Neuronal stem cell (in vitro differentiated cells): ENCODE measurements around the gene PRSS48.

ENCODE experiments used
- DNase-seq: peaks from one replicate; pipeline ENCODE4 v3.0.0-alpha.2; 2013; ENCODE audit warnings: low spot score
- H2AFZ ChIP-seq: one replicate; pipeline ENCODE4 v1.6.1; 2013; ENCODE audit warnings: mild to moderate bottlenecking, low read length, inconsistent platforms
- H2AK5ac ChIP-seq: 2 replicates; pipeline ENCODE4 v1.6.1; 2013; ENCODE audit warnings: low read depth, mild to moderate bottlenecking, inconsistent platforms, low read length, moderate library complexity, mixed read lengths
- H2BK120ac ChIP-seq: 2 replicates; pipeline ENCODE4 v1.6.1; 2013; ENCODE audit warnings: low read depth, mild to moderate bottlenecking, inconsistent platforms, low read length, moderate library complexity, mixed read lengths
- H2BK12ac ChIP-seq: one replicate; pipeline ENCODE4 v1.6.1; 2013; ENCODE audit warnings: low read length, inconsistent platforms
- H2BK15ac ChIP-seq: 2 replicates; pipeline ENCODE4 v1.6.1; 2013; ENCODE audit warnings: mild to moderate bottlenecking, low read length, inconsistent platforms, mixed read lengths
- H2BK5ac ChIP-seq: one replicate; pipeline ENCODE4 v1.6.1; 2013; ENCODE audit warnings: inconsistent platforms, mild to moderate bottlenecking, low read length, moderate library complexity
- H3K14ac ChIP-seq: one replicate; pipeline ENCODE4 v1.6.1; 2013; ENCODE audit warnings: low read length, inconsistent platforms
- H3K18ac ChIP-seq: 2 replicates; pipeline ENCODE4 v1.6.1; 2013; ENCODE audit warnings: low read length, inconsistent platforms
- H3K23ac ChIP-seq: 2 replicates; pipeline ENCODE4 v1.6.1; 2013; ENCODE audit warnings: low read depth, mild to moderate bottlenecking, mixed read lengths, low read length, inconsistent platforms; ENCODE audit not compliant: poor library complexity
- H3K27ac ChIP-seq: replicated peaks from 3 replicates; pipeline ENCODE4 v1.5.1; 2013; ENCODE audit warnings: low read length, inconsistent platforms
- H3K27me3 ChIP-seq, 3 experiments: 2 replicates each; pipeline ENCODE4 v1.6.1; 2013; ENCODE audit warnings: low read length in 3 of 3, mild to moderate bottlenecking in 2 of 3, inconsistent platforms in 1 of 3, low read depth in 1 of 3, mixed read lengths in 1 of 3, moderate library complexity in 1 of 3; ENCODE audit not compliant: control insufficient read depth in 3 of 3, insufficient read depth in 3 of 3
- H3K36me3 ChIP-seq, 2 donors: replicated peaks in 1 of 2; 2 replicates each; pipeline ENCODE4 v1.6.1; 2013; ENCODE audit warnings: low read length in 2 of 2; ENCODE audit not compliant: control insufficient read depth in 2 of 2, insufficient read depth in 2 of 2
- H3K4ac ChIP-seq: 2 replicates; pipeline ENCODE4 v1.6.1; 2013; ENCODE audit warnings: inconsistent platforms, mild to moderate bottlenecking, low read length, moderate library complexity
- H3K4me1 ChIP-seq, 2 donors: 1 replicate in 1 of 2; 2 replicates in 1 of 2; pipeline ENCODE4 v1.6.1; 2013; ENCODE audit warnings: low read length in 2 of 2, low read depth in 1 of 2; ENCODE audit not compliant: control insufficient read depth in 2 of 2, insufficient read depth in 1 of 2
- H3K4me2 ChIP-seq: one replicate; pipeline ENCODE4 v1.6.1; 2013; ENCODE audit warnings: mild to moderate bottlenecking, low read length, inconsistent platforms; ENCODE audit not compliant: insufficient read depth, poor library complexity, severe bottlenecking
- H3K4me3 ChIP-seq, 2 donors: 2 replicates each; pipeline ENCODE4 v1.5.1; 2013; ENCODE audit warnings: low read length in 2 of 2, mild to moderate bottlenecking in 2 of 2, inconsistent platforms in 1 of 2, moderate library complexity in 1 of 2
- H3K79me1 ChIP-seq: one replicate; pipeline ENCODE4 v1.6.1; 2013; ENCODE audit warnings: low read depth, mild to moderate bottlenecking, inconsistent platforms, low read length, moderate library complexity
- H3K9ac ChIP-seq: one replicate; pipeline ENCODE4 v1.6.1; 2013; ENCODE audit warnings: mild to moderate bottlenecking, low read depth, low read length, inconsistent platforms; ENCODE audit not compliant: poor library complexity
- H3K9me3 ChIP-seq, 2 donors: replicated peaks in 1 of 2; 2 replicates each; pipeline versions ENCODE3 to v1.6.1; 2013; ENCODE audit warnings: low read length in 2 of 2, mild to moderate bottlenecking in 2 of 2, inconsistent platforms in 1 of 2, low read depth in 1 of 2, mixed read lengths in 1 of 2, moderate library complexity in 1 of 2; ENCODE audit not compliant: control insufficient read depth in 2 of 2, insufficient read depth in 1 of 2
- H4K8ac ChIP-seq: one replicate; pipeline ENCODE4 v1.6.1; 2013; ENCODE audit warnings: low read depth, mild to moderate bottlenecking, inconsistent platforms, low read length, moderate library complexity
- H4K91ac ChIP-seq: one replicate; pipeline ENCODE4 v1.6.1; 2013; ENCODE audit warnings: low read length, low read depth, mild to moderate bottlenecking, inconsistent platforms; ENCODE audit not compliant: poor library complexity
- WGBS, 2 donors: extraction: QIAGEN DNeasy Blood & Tissue Kit; methylation state at CpG; one replicate each; pipeline ENCODE4 v1.1.7; 2013; ENCODE audit warnings: missing lambda C conversion rate in 2 of 2, mixed read lengths in 1 of 2; ENCODE audit not compliant: insufficient read length in 2 of 2, insufficient replicate concordance in 1 of 2; ENCODE audit errors: extremely low coverage in 2 of 2; 5-methylcytosine and 5-hydroxymethylcytosine counted together

The PRSS48 gene

DNA sequence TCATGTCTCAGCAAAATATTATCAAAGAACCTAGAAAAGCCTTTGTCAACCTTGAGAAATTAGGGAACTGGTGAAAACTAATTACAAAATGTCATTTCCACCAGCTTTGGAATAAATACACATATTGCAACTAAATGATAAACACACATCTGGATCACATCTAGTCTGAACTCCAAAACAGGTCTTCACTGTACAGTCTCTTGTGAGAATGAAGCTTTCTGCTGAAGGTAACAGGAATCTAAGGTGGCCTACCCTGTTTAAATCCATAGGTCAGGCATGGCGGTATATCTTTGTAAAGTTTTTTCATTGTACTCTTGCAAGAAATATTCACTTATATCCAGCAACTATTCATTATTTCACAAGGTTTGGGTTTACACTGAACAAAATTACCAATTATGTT is 46.7 kb downstream of the PRSS48 start:
- peaks cover 0 to 11% of the 10 kb centered on the region in 2 donors for H3K36me3 ChIP-seq
- no peak overlapping the region for H3K14ac ChIP-seq
- H2BK12ac ChIP-seq, result no peak overlapping the region
- H2BK120ac ChIP-seq, result no peak overlapping the region
- peaks cover 2% of the 10 kb centered on the region for H3K79me1 ChIP-seq
- H3K18ac ChIP-seq, result no peak overlapping the region
- peaks cover 2 to 8% of the 10 kb centered on the region in 2 donors for H3K4me1 ChIP-seq
- no peak overlapping the region for H4K8ac ChIP-seq
- no peak overlapping the region for H2AK5ac ChIP-seq
- H3K4me2 ChIP-seq, result peak overlapping the region; percentile 18
- no peak overlapping the region for H2BK15ac ChIP-seq
- peak overlapping the region in 1 of 2 donors; percentile 84 for H3K4me3 ChIP-seq
- no peak overlapping the region for H2BK5ac ChIP-seq
- no peak overlapping the region for H3K23ac ChIP-seq
- no peak overlapping the region for H4K91ac ChIP-seq
- no CpG with 5 or more reads among the region's 1 CpG for WGBS, 2 donors
- H3K27ac ChIP-seq, result no peak overlapping the region
- no peak for DNase-seq
- no peak overlapping the region for H3K4ac ChIP-seq
- peak overlapping the region; percentile 98 for H2AFZ ChIP-seq
- no peaks in the 10 kb centered on the region for H3K9me3 ChIP-seq
- no peaks in the 10 kb centered on the region for H3K27me3 ChIP-seq
- H3K9ac ChIP-seq, result no peak overlapping the region

DNA sequence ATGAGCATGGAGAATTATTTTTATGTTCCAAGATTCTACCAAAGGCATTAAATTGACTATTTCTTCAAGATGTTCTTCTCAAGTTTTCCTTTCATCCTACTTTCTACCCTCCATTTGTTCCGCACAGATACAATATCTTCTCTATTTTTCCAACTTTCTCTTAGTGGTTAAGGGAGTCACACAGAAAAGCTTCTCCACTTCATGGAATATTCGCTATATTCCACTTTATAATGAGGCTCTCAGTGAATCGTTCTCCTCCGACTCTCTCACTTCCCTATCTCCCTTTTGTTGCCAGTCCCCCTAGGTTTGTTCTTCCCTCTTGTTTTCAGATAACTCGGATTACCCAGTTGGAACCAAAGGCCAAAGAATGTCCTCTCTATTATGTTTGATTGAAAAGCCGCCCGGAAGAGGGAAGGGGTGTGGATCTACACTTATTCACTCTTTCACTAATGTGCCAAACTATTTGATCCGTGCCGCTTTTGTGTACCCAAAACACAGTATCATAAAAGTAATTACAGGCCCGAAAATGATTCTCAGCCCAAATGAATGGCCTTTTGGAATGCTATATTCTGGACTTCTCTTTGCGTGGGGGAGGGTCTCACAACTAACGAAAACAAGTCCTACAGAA is 47.3 kb downstream of the PRSS48 start:
- H3K4me3 ChIP-seq, result peak overlapping the region; percentile 49 to 84
- no peak overlapping the region for H2BK15ac ChIP-seq
- no peak overlapping the region for H4K8ac ChIP-seq
- no peak overlapping the region for H2BK120ac ChIP-seq
- H2BK12ac ChIP-seq, result no peak overlapping the region
- peak overlapping the region; percentile 99 for H2BK5ac ChIP-seq
- no peak overlapping the region for H4K91ac ChIP-seq
- H3K18ac ChIP-seq, result no peak overlapping the region
- peak overlapping the region; percentile 98 for H2AFZ ChIP-seq
- H3K9ac ChIP-seq, result no peak overlapping the region
- no peak overlapping the region for H2AK5ac ChIP-seq
- no peak overlapping the region for H3K23ac ChIP-seq
- DNase-seq, result peak; percentile 77
- peak overlapping the region; percentile 32 for H3K27ac ChIP-seq
- H3K27me3 ChIP-seq, result no peaks in the 10 kb centered on the region
- peak overlapping the region; percentile 89 for H3K4me2 ChIP-seq
- no peaks in the 10 kb centered on the region for H3K9me3 ChIP-seq
- no peak overlapping the region for H3K14ac ChIP-seq
- peaks cover 0 to 11% of the 10 kb centered on the region in 2 donors for H3K36me3 ChIP-seq
- WGBS, 2 donors, result no CpG with 5 or more reads among the region's 12 CpGs
- peaks cover 2% of the 10 kb centered on the region for H3K79me1 ChIP-seq
- no peak overlapping the region for H3K4ac ChIP-seq
- H3K4me1 ChIP-seq, result peaks cover 2 to 8% of the 10 kb centered on the region in 2 donors

DNA sequence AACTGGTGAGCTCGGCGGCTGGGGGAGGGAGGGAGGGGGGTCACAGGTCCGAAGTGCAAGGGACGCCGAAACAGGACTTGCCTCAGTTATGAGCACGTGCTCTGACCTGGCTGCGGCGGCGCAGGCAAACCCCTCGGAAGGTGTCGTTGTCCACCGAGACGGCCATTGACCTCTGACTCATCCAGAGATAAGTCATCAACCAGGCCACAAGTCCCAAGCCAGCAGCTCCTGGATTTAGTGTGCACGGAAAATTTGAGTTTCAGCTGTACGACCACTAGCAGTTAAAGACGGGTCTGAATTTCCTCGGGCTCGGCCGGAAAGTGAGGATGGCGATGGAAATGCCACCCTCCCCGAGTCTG is 47.8 kb downstream of the PRSS48 start:
- H3K9ac ChIP-seq, result peak overlapping the region; percentile 84
- peak overlapping the region; percentile 99 for H3K18ac ChIP-seq
- peak overlapping the region; percentile 99 for H2BK120ac ChIP-seq
- H3K36me3 ChIP-seq, result peaks cover 0 to 7% of the 10 kb centered on the region in 2 donors
- H3K9me3 ChIP-seq, result no peaks in the 10 kb centered on the region
- no peak overlapping the region for H4K91ac ChIP-seq
- peaks cover 2% of the 10 kb centered on the region for H3K79me1 ChIP-seq
- peak overlapping the region; percentile 84 for H3K4me3 ChIP-seq
- H3K14ac ChIP-seq, result no peak overlapping the region
- H2AFZ ChIP-seq, result peak overlapping the region; percentile 98
- no peaks in the 10 kb centered on the region for H3K27me3 ChIP-seq
- H4K8ac ChIP-seq, result peak overlapping the region; percentile 56
- peak overlapping the region; percentile 89 for H3K4me2 ChIP-seq
- H2BK12ac ChIP-seq, result peak overlapping the region; percentile 90
- H2BK5ac ChIP-seq, result peak overlapping the region; percentile 99
- WGBS, 2 donors, result no CpG with 5 or more reads among the region's 21 CpGs
- H3K23ac ChIP-seq, result peak overlapping the region; percentile 98
- peak overlapping the region; percentile 88 for H3K27ac ChIP-seq
- H2AK5ac ChIP-seq, result peak overlapping the region; percentile 90
- DNase-seq, result no peak
- peak overlapping the region; percentile 89 for H2BK15ac ChIP-seq
- H3K4ac ChIP-seq, result no peak overlapping the region
- peaks cover 2 to 8% of the 10 kb centered on the region in 2 donors for H3K4me1 ChIP-seq

DNA sequence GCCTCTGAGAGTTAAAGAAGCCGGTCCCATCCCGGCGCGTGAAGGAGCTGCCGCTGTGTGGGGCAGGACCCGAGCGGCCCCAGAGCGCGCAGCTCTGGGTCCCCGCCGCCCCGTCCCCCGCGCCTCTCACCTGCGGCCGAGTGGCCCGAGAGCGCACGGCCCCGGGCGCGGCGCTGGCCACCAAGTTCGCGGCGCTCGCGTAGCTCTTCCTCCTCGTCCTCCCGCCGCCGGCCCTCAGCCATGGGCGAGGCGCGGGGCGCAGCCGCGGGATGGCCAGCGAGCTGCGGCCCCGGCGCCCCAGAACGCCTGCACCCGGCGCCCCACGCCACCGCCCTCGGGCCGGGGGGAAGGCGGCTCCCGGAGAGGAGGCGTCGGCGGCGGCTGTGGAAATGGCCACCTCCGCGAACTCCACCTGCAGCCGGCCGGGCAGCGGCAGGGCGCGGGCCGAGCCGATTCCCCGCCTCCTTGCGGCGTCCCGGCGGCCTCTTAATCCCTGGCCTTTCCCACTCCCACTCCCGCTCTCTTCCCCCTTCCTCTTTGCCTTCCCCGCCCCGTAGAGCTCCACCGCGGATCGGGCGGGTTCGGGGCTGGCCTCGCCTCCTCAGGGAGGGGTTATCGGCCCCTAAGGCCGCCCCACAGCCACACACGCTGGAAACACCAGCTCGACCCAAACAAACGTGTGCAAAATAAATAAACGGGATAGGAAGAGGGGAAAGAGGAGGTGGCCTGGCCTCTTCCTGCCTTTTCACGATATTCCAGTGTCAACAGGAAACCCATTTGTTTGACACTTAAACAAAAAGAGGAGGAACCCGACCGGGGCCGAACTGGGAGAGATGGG is 48.4 kb downstream of the PRSS48 start, which contains the start of gene SH3D19:
SH3D19 (minus strand) TSS at position 495 of the 838 bp plus-strand sequence; CDS start at position 242, 253 bp downstream.
- Histone ChIP-seq H3K9me3 (no peaks in the 10 kb centered on the region), H3K27me3 (no peaks in the 10 kb centered on the region), H3K4me3 (peak within 1 kb of the TSS; percentile 84), H2AK5ac (peak within 1 kb of the TSS; percentile 90), H3K4ac (peak within 1 kb of the TSS; percentile 89), H2BK5ac (peak within 1 kb of the TSS; percentile 99), H3K27ac (peak within 1 kb of the TSS; percentile 88), H3K4me2 (peak within 1 kb of the TSS; percentile 89), H2BK12ac (peak within 1 kb of the TSS; percentile 90), H3K79me1 (peaks cover 2% of the 10 kb centered on the region), H3K18ac (peak within 1 kb of the TSS; percentile 99), H3K9ac (peak within 1 kb of the TSS; percentile 84), H4K91ac (no peak within 1 kb of the TSS), H2BK15ac (peak within 1 kb of the TSS; percentile 89), H3K36me3 (peaks cover 0 to 2% of the 10 kb centered on the region in 2 donors), H2BK120ac (peak within 1 kb of the TSS; percentile 99), H3K14ac (no peak within 1 kb of the TSS), H3K4me1 (peaks cover 2 to 8% of the 10 kb centered on the region in 2 donors), H3K23ac (peak within 1 kb of the TSS; percentile 98), H2AFZ (peak within 1 kb of the TSS; percentile 98), H4K8ac (peak within 1 kb of the TSS; percentile 56)
- no CpG with 5 or more reads among the region's 88 CpGs for WGBS, 2 donors
- peak; percentile 59 for DNase-seq
